Measurements from ENCODE around the gene HDAC1. TPM values are rescaled to one million over a fixed set of nuclear protein-coding genes. Genes with fewer than 3 reads are reported as not detected.

Gene HDAC1
- total RNA-seq, 2 experiments from 2014 or later = 136 to 139 TPM

- no peak for DNase-seq
- Mint-ChIP-seq H3K9me3 (no peaks in the 10 kb centered on the region), H3K27ac (no peak overlapping the region), H3K4me3 (no peak overlapping the region), H3K4me1 (ENCODE audit: low read depth) (peaks cover 18% of the 10 kb centered on the region), H3K27me3 (peaks cover 3% of the 10 kb centered on the region), H3K36me3 (peaks cover 19% of the 10 kb centered on the region)
- intact Hi-C loops (cut with micrococcal nuclease) = no loop called here
- ChIA-PET CTCF (interaction anchor here (0.7 kb wide), 1 partner anchor 11 kb away, joined by 3 read pairs; no protein-coding TSS in a partner anchor), POLR2A (no interaction called here)
Observed at GRCh38 chr1:32364836-32365235, 73.0 kb downstream of the HDAC1 start.

GRCh38 chr1:32365445-32365844, 73.6 kb downstream of the HDAC1 start:
- intact Hi-C loops (cut with micrococcal nuclease) = no loop called here
- H3K27me3 Mint-ChIP-seq = peaks cover 3% of the 10 kb centered on the region
- no peak for DNase-seq
- H3K36me3 Mint-ChIP-seq = peaks cover 19% of the 10 kb centered on the region
- H3K4me3 Mint-ChIP-seq = no peak overlapping the region
- H3K4me1 Mint-ChIP-seq (ENCODE audit: low read depth) = peaks cover 14% of the 10 kb centered on the region
- peak overlapping the region; percentile 35 for H3K27ac Mint-ChIP-seq
- no peaks in the 10 kb centered on the region for H3K9me3 Mint-ChIP-seq
- POLR2A ChIA-PET = interaction anchor here (0.7 to 0.8 kb wide), 2 partner anchors 29 to 30 kb away, joined by 3 read pairs; partner anchors contain the start of gene MARCKSL1
- CTCF ChIA-PET = no interaction called here

- peaks cover 16% of the 10 kb centered on the region for H3K36me3 Mint-ChIP-seq
- POLR2A ChIA-PET = no interaction called here
Observed at GRCh38 chr1:32367912-32368635, 76.2 kb downstream of the HDAC1 start.

GRCh38 chr1:32372149-32372756, 80.4 kb downstream of the HDAC1 start:
- H3K4me1 Mint-ChIP-seq (ENCODE audit: low read depth) = peaks cover 14% of the 10 kb centered on the region
- intact Hi-C loops (cut with micrococcal nuclease) = loop anchor here (2.0 kb wide), 1 partner anchor 37 kb away; no protein-coding TSS in a partner anchor
- CTCF ChIA-PET = interaction anchor here (1.0 to 3.1 kb wide), 5 partner anchors 15 to 168 kb away, joined by 3 to 19 read pairs (median 4); partner anchors contain the start of gene MARCKSL1

More at GRCh38 chr1:32367912-32368635, 76.2 kb downstream of the HDAC1 start:
- H3K4me3 Mint-ChIP-seq = no peak overlapping the region
- no peaks in the 10 kb centered on the region for H3K9me3 Mint-ChIP-seq
- CTCF ChIA-PET = interaction anchor here (0.6 to 0.7 kb wide), 2 partner anchors 36 to 152 kb away, joined by 3 to 4 read pairs; no protein-coding TSS in a partner anchor
- H3K4me1 Mint-ChIP-seq (ENCODE audit: low read depth) = peaks cover 15% of the 10 kb centered on the region
- H3K27me3 Mint-ChIP-seq = no peaks in the 10 kb centered on the region
- no peak for DNase-seq
- H3K27ac Mint-ChIP-seq = no peak overlapping the region
- intact Hi-C loops (cut with micrococcal nuclease) = no loop called here

GRCh38 chr1:32373996-32374592, 82.2 kb downstream of the HDAC1 start:
- H3K27ac Mint-ChIP-seq = no peak overlapping the region
- no peaks in the 10 kb centered on the region for H3K27me3 Mint-ChIP-seq
- CTCF ChIA-PET = interaction anchor here (3.1 kb wide), 1 partner anchor 158 kb away, joined by 19 read pairs; no protein-coding TSS in a partner anchor
- intact Hi-C loops (cut with micrococcal nuclease) = loop anchor here (2.0 kb wide), 1 partner anchor 39 kb away; no protein-coding TSS in a partner anchor
- H3K9me3 Mint-ChIP-seq = no peaks in the 10 kb centered on the region
- peaks cover 19% of the 10 kb centered on the region for H3K36me3 Mint-ChIP-seq
- POLR2A ChIA-PET = no interaction called here
- H3K4me1 Mint-ChIP-seq (ENCODE audit: low read depth) = peaks cover 14% of the 10 kb centered on the region
- no peak overlapping the region for H3K4me3 Mint-ChIP-seq
- DNase-seq = no peak

More at GRCh38 chr1:32372149-32372756, 80.4 kb downstream of the HDAC1 start:
- Mint-ChIP-seq H3K9me3 (no peaks in the 10 kb centered on the region), H3K27ac (no peak overlapping the region), H3K27me3 (no peaks in the 10 kb centered on the region), H3K4me3 (no peak overlapping the region), H3K36me3 (peaks cover 15% of the 10 kb centered on the region)
- POLR2A ChIA-PET = no interaction called here
- peak; percentile 63 for DNase-seq

- no peak overlapping the region for H3K27ac Mint-ChIP-seq
- POLR2A ChIA-PET = no interaction called here
- no peak for DNase-seq
- intact Hi-C loops (cut with micrococcal nuclease) = no loop called here
- no peak overlapping the region for H3K4me3 Mint-ChIP-seq
- no peaks in the 10 kb centered on the region for H3K27me3 Mint-ChIP-seq
- peaks cover 14% of the 10 kb centered on the region for H3K4me1 Mint-ChIP-seq (ENCODE audit: low read depth)
- CTCF ChIA-PET = interaction anchor here (1.3 kb wide), 1 partner anchor 10 kb away, joined by 3 read pairs; no protein-coding TSS in a partner anchor
- no peaks in the 10 kb centered on the region for H3K9me3 Mint-ChIP-seq
- H3K36me3 Mint-ChIP-seq = peaks cover 25% of the 10 kb centered on the region
Observed at GRCh38 chr1:32376199-32376598, 84.3 kb downstream of the HDAC1 start.

GRCh38 chr1:32377541-32378220, 85.8 kb downstream of the HDAC1 start:
- no peaks in the 10 kb centered on the region for H3K27me3 Mint-ChIP-seq
- H3K27ac Mint-ChIP-seq = no peak overlapping the region
- no peak for DNase-seq
- peaks cover 5% of the 10 kb centered on the region for H3K4me1 Mint-ChIP-seq (ENCODE audit: low read depth)
- intact Hi-C loops (cut with micrococcal nuclease) = no loop called here
- no peak overlapping the region for H3K4me3 Mint-ChIP-seq
- ChIA-PET POLR2A (interaction anchor here (1.5 kb wide), 1 partner anchor 16 kb away, joined by 4 read pairs; the partner anchor contains the start of gene BSDC1), CTCF (interaction anchor here (0.6 to 1.8 kb wide), 6 partner anchors 9 to 179 kb away, joined by 3 to 7 read pairs (median 4); partner anchors contain the start of gene BSDC1)
- no peaks in the 10 kb centered on the region for H3K9me3 Mint-ChIP-seq
- H3K36me3 Mint-ChIP-seq = peaks cover 27% of the 10 kb centered on the region

- H3K36me3 Mint-ChIP-seq = peaks cover 33% of the 10 kb centered on the region
- H3K27ac Mint-ChIP-seq = no peak overlapping the region
- no peaks in the 10 kb centered on the region for H3K4me1 Mint-ChIP-seq (ENCODE audit: low read depth)
- H3K4me3 Mint-ChIP-seq = no peak overlapping the region
- H3K9me3 Mint-ChIP-seq = no peaks in the 10 kb centered on the region
- no peak for DNase-seq
- intact Hi-C loops (cut with micrococcal nuclease) = no loop called here
- CTCF ChIA-PET = interaction anchor here (0.6 kb wide), 1 partner anchor 200 kb away, joined by 3 read pairs; no protein-coding TSS in a partner anchor
- POLR2A ChIA-PET = no interaction called here
- H3K27me3 Mint-ChIP-seq = no peaks in the 10 kb centered on the region
Observed at GRCh38 chr1:32380057-32380456, 88.2 kb downstream of the HDAC1 start.

Other genes starting within 250 kb of the HDAC1 start
- 10 to 100 TPM; 18.9 to 19.7 TPM for gene TMEM39B, start 219.1 kb upstream of the HDAC1 start, total RNA-seq
- 10 to 100 TPM; 69.8 to 77.6 TPM for gene KPNA6, start 184.0 kb upstream of the HDAC1 start, total RNA-seq
- gene TXLNA, start 112.4 kb upstream of the HDAC1 start, total RNA-seq = 10 to 100 TPM; 77.4 to 78.2 TPM
- 10 to 100 TPM; 13.4 to 14.8 TPM for gene CCDC28B, start 91.5 kb upstream of the HDAC1 start, total RNA-seq
- gene IQCC, start 86.4 kb upstream of the HDAC1 start, total RNA-seq = 1 to 10 TPM; 4.5 to 5.2 TPM
- gene DCDC2B, start 83.0 kb upstream of the HDAC1 start, total RNA-seq = not detected
- 1 to 10 TPM; 7.8 to 9.9 TPM for gene TMEM234, start 69.7 kb upstream of the HDAC1 start, total RNA-seq
- gene EIF3I, start 69.7 kb upstream of the HDAC1 start, total RNA-seq = 100 to 1,000 TPM; 297 to 299 TPM
- gene FAM167B, start 44.9 kb upstream of the HDAC1 start, total RNA-seq = under 1 TPM; 0.68 to 0.69 TPM
- 100 to 1,000 TPM; 224 to 246 TPM for gene LCK, start 40.8 kb upstream of the HDAC1 start, total RNA-seq
- gene MARCKSL1, start 44.1 kb downstream of the HDAC1 start, total RNA-seq = 10 to 100 TPM; 13.1 to 14.6 TPM
- 1 to 10 TPM; 3.6 to 4.2 TPM for gene FAM229A, start 70.4 kb downstream of the HDAC1 start, total RNA-seq
- under 1 TPM; 0.69 to 0.90 TPM for gene TSSK3, start 70.5 kb downstream of the HDAC1 start, total RNA-seq
- gene BSDC1, start 102.4 kb downstream of the HDAC1 start, total RNA-seq = 10 to 100 TPM; 32.1 to 33.2 TPM
- not detected for gene ZBTB8B, start 173.0 kb downstream of the HDAC1 start, total RNA-seq
- gene ZBTB8A, start 247.3 kb downstream of the HDAC1 start, total RNA-seq = under 1 TPM; 0.27 to 0.33 TPM